HEK293 (cell line): ENCODE results near the gene THBS3.

Experiments used
- GLI4 ChIP-seq: fragments of 450-650 bp; formaldehyde crosslinking; IDR thresholded peaks from 2 replicates; pipeline ENCODE4 v1.5.1; 2016; ENCODE audit warnings: missing biosample characterization, missing genetic modification characterization
- KLF16 ChIP-seq: fragments of 450-650 bp; formaldehyde crosslinking; IDR thresholded peaks from 2 replicates; pipeline ENCODE4 v1.5.1; 2017; ENCODE audit warnings: missing biosample characterization, missing genetic modification characterization
- MYNN ChIP-seq: fragments of 450-650 bp; formaldehyde crosslinking; IDR thresholded peaks from 2 replicates; pipeline ENCODE4 v1.5.1; 2016; ENCODE audit warnings: missing biosample characterization, missing genetic modification characterization, borderline replicate concordance
- SP7 ChIP-seq: fragments of 450-650 bp; formaldehyde crosslinking; IDR thresholded peaks from 2 replicates; pipeline ENCODE4 v1.5.1; 2016; ENCODE audit warnings: missing biosample characterization, missing genetic modification characterization
- TRIM28 ChIP-seq: IDR thresholded peaks from 2 replicates; pipeline ENCODE4 v1.6.1; 2011; ENCODE audit warnings: low read length, control low read depth, borderline replicate concordance
- WT1 ChIP-seq: fragments of 450-650 bp; formaldehyde crosslinking; IDR thresholded peaks from 2 replicates; pipeline ENCODE4 v1.5.1; 2016; ENCODE audit warnings: missing biosample characterization, missing genetic modification characterization
- ZBTB1 ChIP-seq: fragments of 450-650 bp; formaldehyde crosslinking; IDR thresholded peaks from 2 replicates; pipeline ENCODE4 v1.5.1; 2016; ENCODE audit warnings: missing biosample characterization, missing genetic modification characterization
- ZBTB20 ChIP-seq: fragments of 450-650 bp; formaldehyde crosslinking; IDR thresholded peaks from 2 replicates; pipeline ENCODE4 v1.5.1; 2016; ENCODE audit warnings: missing biosample characterization, missing genetic modification characterization
- ZNF140 ChIP-seq: fragments of 450-650 bp; formaldehyde crosslinking; IDR thresholded peaks from 2 replicates; pipeline ENCODE4 v1.5.1; 2016; ENCODE audit warnings: missing biosample characterization, missing genetic modification characterization
- ZNF155 ChIP-seq: fragments of 450-650 bp; formaldehyde crosslinking; IDR thresholded peaks from 2 replicates; pipeline ENCODE4 v1.5.1; 2016; ENCODE audit warnings: missing biosample characterization, missing genetic modification characterization
- ZNF157 ChIP-seq: fragments of 450-650 bp; formaldehyde crosslinking; IDR thresholded peaks from 2 replicates; pipeline ENCODE4 v1.5.1; 2016; ENCODE audit warnings: missing biosample characterization, missing genetic modification characterization
- ZNF19 ChIP-seq: fragments of 450-650 bp; formaldehyde crosslinking; IDR thresholded peaks from 2 replicates; pipeline ENCODE4; 2016; ENCODE audit warnings: missing biosample characterization, missing genetic modification characterization, low read depth
- ZNF202 ChIP-seq: fragments of 450-650 bp; formaldehyde crosslinking; IDR thresholded peaks from 2 replicates; pipeline ENCODE4 v1.5.1; 2016; ENCODE audit warnings: missing biosample characterization, missing genetic modification characterization, borderline replicate concordance
- ZNF302 ChIP-seq: fragments of 450-650 bp; formaldehyde crosslinking; IDR thresholded peaks from 2 replicates; pipeline ENCODE4 v1.5.1; 2016; ENCODE audit warnings: missing biosample characterization, missing genetic modification characterization, low read depth
- ZNF335 ChIP-seq: fragments of 450-650 bp; formaldehyde crosslinking; conservative IDR thresholded peaks from 2 replicates; pipeline ENCODE4 v1.5.1; 2016; ENCODE audit warnings: missing biosample characterization, missing genetic modification characterization
- ZNF37A ChIP-seq: fragments of 450-650 bp; IDR thresholded peaks from 2 replicates; pipeline ENCODE4 v1.5.1; 2018; ENCODE audit warnings: missing biosample characterization, missing genetic modification characterization
- ZNF391 ChIP-seq: fragments of 450-650 bp; formaldehyde crosslinking; IDR thresholded peaks from 2 replicates; pipeline ENCODE4 v1.5.1; 2016; ENCODE audit warnings: low read depth, missing biosample characterization, missing genetic modification characterization, borderline replicate concordance
- ZNF529 ChIP-seq: fragments of 450-650 bp; formaldehyde crosslinking; IDR thresholded peaks from 2 replicates; pipeline ENCODE4 v1.5.1; 2017; ENCODE audit warnings: missing genetic modification characterization, missing biosample characterization; ENCODE audit not compliant: insufficient replicate concordance
- ZNF530 ChIP-seq: fragments of 450-650 bp; formaldehyde crosslinking; IDR thresholded peaks from 2 replicates; pipeline ENCODE4 v1.5.1; 2016; ENCODE audit warnings: low read depth, missing biosample characterization, missing genetic modification characterization
- ZNF561 ChIP-seq: fragments of 450-650 bp; IDR thresholded peaks from 2 replicates; pipeline ENCODE4 v1.5.1; 2018; ENCODE audit warnings: missing biosample characterization, missing genetic modification characterization, borderline replicate concordance
- ZNF571 ChIP-seq: fragments of 450-650 bp; formaldehyde crosslinking; IDR thresholded peaks from 2 replicates; pipeline ENCODE4 v1.5.0; 2017; ENCODE audit warnings: missing biosample characterization, missing genetic modification characterization
- ZNF600 ChIP-seq: fragments of 450-650 bp; formaldehyde crosslinking; IDR thresholded peaks from 2 replicates; pipeline ENCODE4 v1.5.1; 2016; ENCODE audit warnings: missing biosample characterization, missing genetic modification characterization
- ZNF624 ChIP-seq: fragments of 450-650 bp; formaldehyde crosslinking; IDR thresholded peaks from 2 replicates; pipeline ENCODE4 v1.5.1; 2017; ENCODE audit warnings: missing biosample characterization, missing genetic modification characterization
- ZNF701 ChIP-seq: fragments of 450-650 bp; formaldehyde crosslinking; IDR thresholded peaks from 2 replicates; pipeline ENCODE4 v1.5.1; 2016; ENCODE audit warnings: missing biosample characterization, missing genetic modification characterization
- ZNF837 ChIP-seq: fragments of 450-650 bp; formaldehyde crosslinking; IDR thresholded peaks from 2 replicates; pipeline ENCODE4 v1.5.1; 2016; ENCODE audit warnings: missing biosample characterization, missing genetic modification characterization
- ZNF843 ChIP-seq: fragments of 450-650 bp; formaldehyde crosslinking; IDR thresholded peaks from 2 replicates; pipeline ENCODE4 v1.5.1; 2016; ENCODE audit warnings: missing biosample characterization, missing genetic modification characterization
- TF ChIP-seq, protein P1 (sequence below): fragments of 450-650 bp; formaldehyde crosslinking; IDR thresholded peaks from 2 replicates; pipeline ENCODE4 v1.5.1; 2016; ENCODE audit warnings: missing biosample characterization, missing genetic modification characterization
- TF ChIP-seq, protein P2 (sequence below): IDR thresholded peaks from 2 replicates; pipeline ENCODE4 v1.6.1; 2011; ENCODE audit warnings: mild to moderate bottlenecking, low read depth, low read length, borderline replicate concordance
- TF ChIP-seq, protein P3 (sequence below): sonication (generic); formaldehyde crosslinking; IDR thresholded peaks from 2 replicates; pipeline ENCODE4 v1.8.1; 2022; ENCODE audit warnings: mild to moderate bottlenecking, moderate library complexity, missing genetic modification reagents
- TF ChIP-seq, protein P4 (sequence below): fragments of 450-650 bp; formaldehyde crosslinking; IDR thresholded peaks from 2 replicates; pipeline ENCODE4 v1.5.1; 2016; ENCODE audit warnings: missing biosample characterization, missing genetic modification characterization
- TF ChIP-seq, protein P5 (sequence below): fragments of 450-650 bp; formaldehyde crosslinking; IDR thresholded peaks from 2 replicates; pipeline ENCODE4 v1.5.1; 2016; ENCODE audit warnings: missing biosample characterization, missing genetic modification characterization

The THBS3 gene

DNA sequence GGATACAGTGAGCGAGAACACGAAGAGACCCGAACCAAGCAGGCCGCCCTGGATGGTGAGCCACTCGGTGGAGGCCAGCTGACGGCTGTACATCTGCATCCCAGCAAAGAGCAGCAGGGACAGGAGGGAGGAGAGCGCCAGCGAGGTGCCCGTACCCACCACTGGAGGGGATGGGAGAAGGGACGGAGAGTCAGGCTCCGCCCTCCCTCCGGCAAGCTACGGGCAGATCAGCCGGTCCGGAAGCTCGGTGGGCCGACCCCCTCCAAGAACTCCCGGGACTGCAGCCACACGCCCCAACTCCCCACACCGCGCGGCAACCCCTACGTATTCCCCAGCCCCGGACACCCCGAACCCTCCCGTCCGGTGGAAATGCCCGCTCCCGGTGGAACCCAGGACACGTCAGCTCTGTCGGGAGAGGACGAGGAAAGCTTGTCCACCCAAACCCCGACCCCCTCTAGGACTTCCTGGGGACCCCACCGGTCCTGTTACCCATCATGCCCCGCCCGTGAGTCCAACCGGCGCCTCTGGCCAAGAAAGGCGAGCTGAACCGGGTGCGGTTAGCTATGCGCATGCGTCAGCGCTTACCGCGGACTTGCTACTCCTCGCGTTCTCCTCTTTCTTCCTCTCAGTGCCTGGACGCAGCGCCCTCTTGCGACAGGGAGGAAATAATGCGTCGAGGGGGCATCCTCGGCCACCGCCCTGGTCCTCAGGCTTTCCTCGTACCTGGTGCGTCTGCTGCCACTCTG is 34.8 kb downstream of the THBS3 start, which contains the start of gene KRTCAP2 (continued):
- TF ChIP-seq ZNF391 (tag by site-specific recombination) (0 out of 2 replicates have a peak, but pooled peaks have one; percentile 18), ZNF529 (tag by site-specific recombination) (no peak), WT1 (tag by site-specific recombination) (peak; percentile 47; the same call in 1 of the 2 replicates), ZNF837 (tag by site-specific recombination) (0 out of 2 replicates have a peak, but pooled peaks have one; percentile 26), ZNF600 (no peak), ZNF571 (tag by site-specific recombination) (no peak), MYNN (tag by site-specific recombination) (no peak), KLF16 (tag by site-specific recombination) (peak; percentile 51; the same call in 1 of the 2 replicates), ZBTB20 (tag by site-specific recombination) (peak; percentile 87), ZNF530 (no peak), ZNF561 (tag by site-specific recombination) (peak; percentile 20; the same call in 1 of the 2 replicates), ZNF37A (tag by site-specific recombination) (no peak), ZNF157 (tag by site-specific recombination) (no peak), ZNF202 (tag by site-specific recombination) (no peak), ZNF335 (peak; percentile 93), ZNF843 (tag by site-specific recombination) (0 out of 2 replicates have a peak, but pooled peaks have one; percentile 9), ZNF302 (tag by site-specific recombination) (no peak), ZNF140 (no peak), ZBTB1 (tag by site-specific recombination) (no peak), ZNF155 (tag by site-specific recombination) (no peak), TRIM28 (peak; percentile 94), GLI4 (no peak), ZNF624 (tag by site-specific recombination) (no peak), ZNF19 (tag by site-specific recombination) (no peak), SP7 (tag by site-specific recombination) (peak; percentile 76), ZNF701 (no peak)
- TF ChIP-seq, protein P1, sequence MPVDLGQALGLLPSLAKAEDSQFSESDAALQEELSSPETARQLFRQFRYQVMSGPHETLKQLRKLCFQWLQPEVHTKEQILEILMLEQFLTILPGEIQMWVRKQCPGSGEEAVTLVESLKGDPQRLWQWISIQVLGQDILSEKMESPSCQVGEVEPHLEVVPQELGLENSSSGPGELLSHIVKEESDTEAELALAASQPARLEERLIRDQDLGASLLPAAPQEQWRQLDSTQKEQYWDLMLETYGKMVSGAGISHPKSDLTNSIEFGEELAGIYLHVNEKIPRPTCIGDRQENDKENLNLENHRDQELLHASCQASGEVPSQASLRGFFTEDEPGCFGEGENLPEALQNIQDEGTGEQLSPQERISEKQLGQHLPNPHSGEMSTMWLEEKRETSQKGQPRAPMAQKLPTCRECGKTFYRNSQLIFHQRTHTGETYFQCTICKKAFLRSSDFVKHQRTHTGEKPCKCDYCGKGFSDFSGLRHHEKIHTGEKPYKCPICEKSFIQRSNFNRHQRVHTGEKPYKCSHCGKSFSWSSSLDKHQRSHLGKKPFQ (tag by site-specific recombination): no peak
- TF ChIP-seq, protein P2, sequence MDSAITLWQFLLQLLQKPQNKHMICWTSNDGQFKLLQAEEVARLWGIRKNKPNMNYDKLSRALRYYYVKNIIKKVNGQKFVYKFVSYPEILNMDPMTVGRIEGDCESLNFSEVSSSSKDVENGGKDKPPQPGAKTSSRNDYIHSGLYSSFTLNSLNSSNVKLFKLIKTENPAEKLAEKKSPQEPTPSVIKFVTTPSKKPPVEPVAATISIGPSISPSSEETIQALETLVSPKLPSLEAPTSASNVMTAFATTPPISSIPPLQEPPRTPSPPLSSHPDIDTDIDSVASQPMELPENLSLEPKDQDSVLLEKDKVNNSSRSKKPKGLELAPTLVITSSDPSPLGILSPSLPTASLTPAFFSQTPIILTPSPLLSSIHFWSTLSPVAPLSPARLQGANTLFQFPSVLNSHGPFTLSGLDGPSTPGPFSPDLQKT: no peak
- TF ChIP-seq, protein P3, sequence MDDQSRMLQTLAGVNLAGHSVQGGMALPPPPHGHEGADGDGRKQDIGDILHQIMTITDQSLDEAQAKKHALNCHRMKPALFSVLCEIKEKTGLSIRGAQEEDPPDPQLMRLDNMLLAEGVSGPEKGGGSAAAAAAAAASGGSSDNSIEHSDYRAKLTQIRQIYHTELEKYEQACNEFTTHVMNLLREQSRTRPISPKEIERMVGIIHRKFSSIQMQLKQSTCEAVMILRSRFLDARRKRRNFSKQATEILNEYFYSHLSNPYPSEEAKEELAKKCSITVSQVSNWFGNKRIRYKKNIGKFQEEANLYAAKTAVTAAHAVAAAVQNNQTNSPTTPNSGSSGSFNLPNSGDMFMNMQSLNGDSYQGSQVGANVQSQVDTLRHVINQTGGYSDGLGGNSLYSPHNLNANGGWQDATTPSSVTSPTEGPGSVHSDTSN (CRISPR knock-in tag): no peak
- TF ChIP-seq, protein P4, sequence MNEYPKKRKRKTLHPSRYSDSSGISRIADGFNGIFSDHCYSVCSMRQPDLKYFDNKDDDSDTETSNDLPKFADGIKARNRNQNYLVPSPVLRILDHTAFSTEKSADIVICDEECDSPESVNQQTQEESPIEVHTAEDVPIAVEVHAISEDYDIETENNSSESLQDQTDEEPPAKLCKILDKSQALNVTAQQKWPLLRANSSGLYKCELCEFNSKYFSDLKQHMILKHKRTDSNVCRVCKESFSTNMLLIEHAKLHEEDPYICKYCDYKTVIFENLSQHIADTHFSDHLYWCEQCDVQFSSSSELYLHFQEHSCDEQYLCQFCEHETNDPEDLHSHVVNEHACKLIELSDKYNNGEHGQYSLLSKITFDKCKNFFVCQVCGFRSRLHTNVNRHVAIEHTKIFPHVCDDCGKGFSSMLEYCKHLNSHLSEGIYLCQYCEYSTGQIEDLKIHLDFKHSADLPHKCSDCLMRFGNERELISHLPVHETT: peak; percentile 47; the same call in 1 of the 2 replicates
- TF ChIP-seq, protein P5, sequence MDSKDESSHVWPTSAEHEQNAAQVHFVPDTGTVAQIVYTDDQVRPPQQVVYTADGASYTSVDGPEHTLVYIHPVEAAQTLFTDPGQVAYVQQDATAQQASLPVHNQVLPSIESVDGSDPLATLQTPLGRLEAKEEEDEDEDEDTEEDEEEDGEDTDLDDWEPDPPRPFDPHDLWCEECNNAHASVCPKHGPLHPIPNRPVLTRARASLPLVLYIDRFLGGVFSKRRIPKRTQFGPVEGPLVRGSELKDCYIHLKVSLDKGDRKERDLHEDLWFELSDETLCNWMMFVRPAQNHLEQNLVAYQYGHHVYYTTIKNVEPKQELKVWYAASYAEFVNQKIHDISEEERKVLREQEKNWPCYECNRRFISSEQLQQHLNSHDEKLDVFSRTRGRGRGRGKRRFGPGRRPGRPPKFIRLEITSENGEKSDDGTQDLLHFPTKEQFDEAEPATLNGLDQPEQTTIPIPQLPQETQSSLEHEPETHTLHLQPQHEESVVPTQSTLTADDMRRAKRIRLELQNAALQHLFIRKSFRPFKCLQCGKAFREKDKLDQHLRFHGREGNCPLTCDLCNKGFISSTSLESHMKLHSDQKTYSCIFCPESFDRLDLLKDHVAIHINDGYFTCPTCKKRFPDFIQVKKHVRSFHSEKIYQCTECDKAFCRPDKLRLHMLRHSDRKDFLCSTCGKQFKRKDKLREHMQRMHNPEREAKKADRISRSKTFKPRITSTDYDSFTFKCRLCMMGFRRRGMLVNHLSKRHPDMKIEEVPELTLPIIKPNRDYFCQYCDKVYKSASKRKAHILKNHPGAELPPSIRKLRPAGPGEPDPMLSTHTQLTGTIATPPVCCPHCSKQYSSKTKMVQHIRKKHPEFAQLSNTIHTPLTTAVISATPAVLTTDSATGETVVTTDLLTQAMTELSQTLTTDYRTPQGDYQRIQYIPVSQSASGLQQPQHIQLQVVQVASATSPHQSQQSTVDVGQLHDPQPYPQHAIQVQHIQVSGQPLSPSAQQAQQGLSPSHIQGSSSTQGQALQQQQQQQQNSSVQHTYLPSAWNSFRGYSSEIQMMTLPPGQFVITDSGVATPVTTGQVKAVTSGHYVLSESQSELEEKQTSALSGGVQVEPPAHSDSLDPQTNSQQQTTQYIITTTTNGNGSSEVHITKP (tag by site-specific recombination): peak; percentile 69
